Smooth muscle cell (in vitro differentiated cells): Measurements from ENCODE around the gene TDRD9. TPM values are rescaled to one million over a fixed set of nuclear protein-coding genes. Genes with fewer than 3 reads are reported as not detected.

Source experiments
- DNase-seq: peaks from one replicate; lab custom pipeline; 2025; ENCODE audit not compliant: unreplicated experiment; lab: John Stamatoyannopoulos, UW
- H2AFZ ChIP-seq: fragments of 200-600 bp; sonication (generic); 2 replicates; pipeline ENCODE4 v1.6.0; 2016; ENCODE audit warnings: antibody characterized with exemption, low read depth, mild to moderate bottlenecking
- H3F3A ChIP-seq: fragments of 200-600 bp; sonication (generic); 2 replicates; pipeline ENCODE4 v1.6.0; 2017; ENCODE audit warnings: antibody characterized with exemption, low read depth
- H3K27ac ChIP-seq: fragments of 200-600 bp; sonication (generic); 2 replicates; pipeline ENCODE4 v1.5.1; 2016; ENCODE audit warnings: low read depth, mild to moderate bottlenecking
- H3K27me3 ChIP-seq: fragments of 200-600 bp; sonication (generic); 2 replicates; pipeline ENCODE4 v1.6.1; 2016; ENCODE audit warnings: low read depth, mild to moderate bottlenecking
- H3K36me3 ChIP-seq: fragments of 200-600 bp; sonication (generic); 2 replicates; pipeline ENCODE4 v1.5.1; 2016; ENCODE audit warnings: low read depth
- H3K4me1 ChIP-seq: fragments of 200-600 bp; sonication (generic); 2 replicates; pipeline ENCODE4 v1.5.1; 2016; ENCODE audit warnings: low read depth
- H3K4me2 ChIP-seq: fragments of 200-600 bp; sonication (generic); 2 replicates; pipeline ENCODE4 v1.6.0; 2016; ENCODE audit warnings: mild to moderate bottlenecking
- H3K4me3 ChIP-seq: fragments of 200-600 bp; sonication (generic); 2 replicates; pipeline ENCODE4 v1.5.1; 2016; ENCODE audit warnings: mild to moderate bottlenecking
- H3K79me2 ChIP-seq: fragments of 200-600 bp; sonication (generic); 2 replicates; pipeline ENCODE4 v1.6.0; 2016; ENCODE audit warnings: low read depth, mild to moderate bottlenecking
- H3K9ac ChIP-seq: fragments of 200-600 bp; sonication (generic); 2 replicates; pipeline ENCODE4 v1.6.0; 2016; ENCODE audit warnings: low read depth
- H3K9me3 ChIP-seq: fragments of 200-600 bp; sonication (generic); replicated peaks from 2 replicates; pipeline ENCODE4 v1.5.1; 2016; ENCODE audit warnings: low read depth
- H4K20me1 ChIP-seq: fragments of 200-600 bp; sonication (generic); 2 replicates; pipeline ENCODE4 v1.6.0; 2016; ENCODE audit warnings: low read depth
- WGBS: methylation state at CpG from one replicate; pipeline ENCODE4 v1.1.7; 2016; ENCODE audit warnings: low lambda C conversion rate; 5-methylcytosine and 5-hydroxymethylcytosine counted together
- polyA plus RNA-seq: library from polyadenylated mRNA; unstranded; fragments of >200 nt; fragmentation: Nextera tagmentation; extraction: Ambion mirVana; gene quantifications from 2 replicates; pipeline ENCODE4 v1.2.1, GENCODE V29; 2016
- total RNA-seq: library from RNA; depleted of rRNA; stranded (reverse); fragments of >200 nt; gene quantifications from 2 replicates; pipeline ENCODE4 v1.2.3, GENCODE V29; 2014
- TF ChIP-seq, protein P1 (sequence below): fragments of 200-600 bp; sonication (generic); IDR thresholded peaks from 2 replicates; pipeline ENCODE4 v1.5.1; 2017; ENCODE audit warnings: borderline replicate concordance, mild to moderate bottlenecking, antibody characterized with exemption; ENCODE audit not compliant: insufficient read depth, poor library complexity, severe bottlenecking

The TDRD9 gene
- total and polyA plus RNA-seq, 2 experiments from 2014 or later: 1.0 TPM; not detected in 1

DNA sequence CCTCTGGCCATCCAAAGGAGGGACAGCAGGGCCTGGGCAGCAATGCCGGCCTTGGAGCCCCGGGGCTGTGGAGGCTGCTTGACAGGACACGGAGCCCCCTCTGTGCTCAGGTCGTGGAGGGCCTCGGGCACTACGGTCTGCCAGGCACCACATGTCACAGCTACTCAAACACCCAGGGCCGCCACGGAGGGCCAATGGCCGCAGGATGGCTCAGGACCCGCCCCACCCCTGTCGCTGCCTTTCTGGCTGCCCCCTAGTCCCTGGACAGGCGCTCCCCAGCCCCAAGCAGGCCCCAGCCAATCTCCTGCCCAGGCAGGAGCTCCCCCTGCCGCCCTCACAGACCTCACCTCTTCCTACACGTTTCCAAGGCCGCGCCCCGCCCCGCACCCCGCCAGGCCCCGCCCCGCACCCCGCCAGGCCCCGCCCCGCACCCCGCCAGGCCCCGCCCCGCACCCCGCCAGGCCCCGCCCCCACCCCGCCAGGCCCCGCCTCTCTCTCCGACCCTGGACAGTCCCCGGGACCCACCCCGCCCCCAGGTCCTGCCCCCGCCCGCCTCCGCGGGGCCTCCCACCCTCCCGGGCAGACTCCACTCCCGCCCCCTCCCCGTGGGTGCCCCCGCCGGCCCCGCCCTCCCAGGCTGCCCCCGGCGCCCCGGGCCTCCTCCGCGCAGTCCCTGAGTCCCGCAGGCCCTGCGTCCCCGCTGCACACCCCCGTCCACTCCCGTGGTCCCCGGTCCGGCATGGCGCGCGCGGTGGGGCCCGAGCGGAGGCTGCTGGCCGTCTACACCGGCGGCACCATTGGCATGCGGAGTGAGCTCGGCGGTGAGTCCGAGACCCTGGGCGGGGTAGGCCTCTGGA lies 157.0 kb downstream of the TDRD9 start, which contains the start of gene ASPG:
Gene ASPG, plus strand, starts transcription at position 669 of the 857 bp plus-strand sequence. Its CDS starts 71 bp downstream, at position 740.
- Histone ChIP-seq H3K4me3 (peak within 1 kb of the TSS; percentile 46), H3K9me3 (no peaks in the 10 kb centered on the region), H3K36me3 (no peaks in the 10 kb centered on the region), H2AFZ (peak within 1 kb of the TSS; percentile 54), H3K27me3 (no peaks in the 10 kb centered on the region), H4K20me1 (no peaks in the 10 kb centered on the region), H3K27ac (no peak within 1 kb of the TSS), H3K4me1 (peaks cover 3% of the 10 kb centered on the region), H3K4me2 (peak within 1 kb of the TSS; percentile 82), H3K79me2 (no peaks in the 10 kb centered on the region), H3K9ac (no peak within 1 kb of the TSS), H3F3A (no peaks in the 10 kb centered on the region)
- 23% methylated on average over 41 of the region's 70 CpGs for WGBS
- DNase-seq: no peak
- TF ChIP-seq, protein P1, sequence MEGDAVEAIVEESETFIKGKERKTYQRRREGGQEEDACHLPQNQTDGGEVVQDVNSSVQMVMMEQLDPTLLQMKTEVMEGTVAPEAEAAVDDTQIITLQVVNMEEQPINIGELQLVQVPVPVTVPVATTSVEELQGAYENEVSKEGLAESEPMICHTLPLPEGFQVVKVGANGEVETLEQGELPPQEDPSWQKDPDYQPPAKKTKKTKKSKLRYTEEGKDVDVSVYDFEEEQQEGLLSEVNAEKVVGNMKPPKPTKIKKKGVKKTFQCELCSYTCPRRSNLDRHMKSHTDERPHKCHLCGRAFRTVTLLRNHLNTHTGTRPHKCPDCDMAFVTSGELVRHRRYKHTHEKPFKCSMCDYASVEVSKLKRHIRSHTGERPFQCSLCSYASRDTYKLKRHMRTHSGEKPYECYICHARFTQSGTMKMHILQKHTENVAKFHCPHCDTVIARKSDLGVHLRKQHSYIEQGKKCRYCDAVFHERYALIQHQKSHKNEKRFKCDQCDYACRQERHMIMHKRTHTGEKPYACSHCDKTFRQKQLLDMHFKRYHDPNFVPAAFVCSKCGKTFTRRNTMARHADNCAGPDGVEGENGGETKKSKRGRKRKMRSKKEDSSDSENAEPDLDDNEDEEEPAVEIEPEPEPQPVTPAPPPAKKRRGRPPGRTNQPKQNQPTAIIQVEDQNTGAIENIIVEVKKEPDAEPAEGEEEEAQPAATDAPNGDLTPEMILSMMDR: no peak

DNA sequence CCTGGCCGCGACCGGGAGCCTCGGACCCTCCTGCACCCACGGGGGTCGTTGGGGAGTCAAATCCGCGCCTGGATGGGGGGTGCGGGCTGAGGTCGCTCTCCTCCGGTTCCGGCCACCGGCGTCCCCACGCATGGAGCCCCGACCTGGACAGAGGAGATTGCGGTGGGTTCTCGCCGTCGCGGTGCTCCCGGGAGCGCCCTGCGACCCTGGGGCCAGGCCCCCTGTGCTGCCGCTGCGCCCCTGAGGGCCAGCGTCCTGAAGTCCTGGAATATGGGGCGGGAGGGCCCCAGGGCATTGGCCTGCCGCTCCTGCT lies 157.6 kb downstream of the TDRD9 start:
- H3K9me3 ChIP-seq: no peaks in the 10 kb centered on the region
- no peaks in the 10 kb centered on the region for H3K36me3 ChIP-seq
- WGBS: 34% methylated on average over 14 of the region's 29 CpGs
- H3K4me3 ChIP-seq: peak overlapping the region; percentile 46
- H2AFZ ChIP-seq: no peak overlapping the region
- no peaks in the 10 kb centered on the region for H3K27me3 ChIP-seq
- DNase-seq: no peak
- no peaks in the 10 kb centered on the region for H4K20me1 ChIP-seq
- H3K4me1 ChIP-seq: peaks cover 3% of the 10 kb centered on the region
- no peaks in the 10 kb centered on the region for H3K79me2 ChIP-seq
- H3K4me2 ChIP-seq: peak overlapping the region; percentile 82
- no peak overlapping the region for H3K27ac ChIP-seq
- TF ChIP-seq, protein P1: no peak
- H3F3A ChIP-seq: no peaks in the 10 kb centered on the region
- no peak overlapping the region for H3K9ac ChIP-seq

DNA sequence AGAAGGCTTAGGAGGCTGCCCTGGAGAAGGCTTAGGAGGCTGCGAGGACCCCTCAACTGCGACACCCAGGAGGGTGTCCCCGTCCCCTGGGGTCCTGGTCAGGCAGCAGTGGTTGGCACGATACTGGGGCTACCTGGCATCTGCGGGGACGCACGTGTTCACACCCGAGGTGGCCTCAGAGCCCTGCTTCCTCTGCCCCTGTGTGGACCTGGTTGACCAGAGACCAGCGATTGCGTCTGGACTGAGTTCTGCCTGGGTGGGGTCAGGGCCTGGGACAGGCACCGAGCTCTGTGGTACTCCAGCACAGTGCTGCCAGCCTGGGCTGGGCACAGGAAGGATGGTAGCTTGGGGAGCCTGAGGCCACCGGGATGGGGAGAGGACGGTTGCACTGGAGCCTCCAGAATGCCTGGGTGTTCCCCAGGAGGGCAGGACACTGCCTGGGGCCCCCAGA lies 158.0 kb downstream of the TDRD9 start:
- H3K9me3 ChIP-seq: no peaks in the 10 kb centered on the region
- H3F3A ChIP-seq: no peaks in the 10 kb centered on the region
- no peak overlapping the region for H3K9ac ChIP-seq
- DNase-seq: no peak
- H3K27me3 ChIP-seq: no peaks in the 10 kb centered on the region
- H3K79me2 ChIP-seq: no peaks in the 10 kb centered on the region
- peak overlapping the region; percentile 46 for H3K4me3 ChIP-seq
- no peak overlapping the region for H2AFZ ChIP-seq
- 88% methylated on average over 13 of the region's 13 CpGs for WGBS
- peaks cover 3% of the 10 kb centered on the region for H3K4me1 ChIP-seq
- TF ChIP-seq, protein P1: no peak
- peak overlapping the region; percentile 82 for H3K4me2 ChIP-seq
- no peaks in the 10 kb centered on the region for H4K20me1 ChIP-seq
- no peaks in the 10 kb centered on the region for H3K36me3 ChIP-seq
- H3K27ac ChIP-seq: no peak overlapping the region
